Measurements from ENCODE around the gene SMIM13.
A peak's percentile ranks its signal among the peaks of the same experiment; 100 is the strongest.

The SMIM13 gene

DNA sequence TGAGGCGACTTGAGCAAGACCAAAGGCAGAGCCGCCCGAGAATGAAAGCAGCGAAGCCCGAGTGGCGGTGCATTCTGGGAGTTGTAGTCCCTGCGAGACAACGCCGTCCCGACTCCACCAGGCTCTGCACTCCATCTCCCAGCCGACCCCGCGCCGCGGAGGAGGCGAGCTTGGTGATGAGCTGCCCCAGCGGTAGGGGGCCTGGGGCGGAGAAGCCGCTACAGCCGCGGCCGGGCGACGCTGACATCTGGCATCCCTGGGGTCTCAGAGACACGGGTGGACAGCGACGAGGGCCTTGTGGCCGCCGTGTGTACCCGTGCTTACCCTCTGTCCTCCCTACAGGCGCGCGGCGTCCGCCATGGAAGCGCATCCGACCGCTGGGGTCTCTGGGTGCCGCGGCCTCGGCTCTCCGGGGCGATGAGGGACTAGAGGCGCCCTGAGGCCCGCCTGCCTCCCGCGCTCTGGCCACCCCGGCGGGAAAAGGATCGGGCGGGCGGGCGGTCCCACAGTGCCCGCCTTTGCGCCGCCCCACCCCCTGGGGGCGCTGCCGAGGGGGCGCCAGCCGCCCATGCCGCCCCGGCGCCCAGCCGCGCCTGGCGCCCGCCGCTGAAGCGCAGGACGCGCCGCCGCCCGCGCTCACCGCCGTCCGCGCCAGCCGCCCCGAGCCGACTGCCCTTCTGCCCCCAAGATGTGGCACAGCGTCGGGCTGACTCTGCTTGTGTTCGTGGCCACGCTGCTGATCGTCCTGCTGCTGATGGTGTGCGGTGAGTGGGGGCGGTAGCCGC is at the start of gene SMIM13:
Gene SMIM13 (plus strand): TSS at position 209 of the 785 bp plus-strand sequence. CDS start 480 bp downstream, at position 689.
- H3K9me3 ChIP-seq (ENCODE audit: insufficient read depth, low read length), result no peaks in the 10 kb centered on the region
- no peaks in the 10 kb centered on the region for H3K27me3 ChIP-seq (ENCODE audit: low read length)
- H3F3A ChIP-seq (ENCODE audit: insufficient read depth), result peaks cover 9% of the 10 kb centered on the region; the same call in 1 of the 2 replicates
- TF ChIP-seq, protein P1, sequence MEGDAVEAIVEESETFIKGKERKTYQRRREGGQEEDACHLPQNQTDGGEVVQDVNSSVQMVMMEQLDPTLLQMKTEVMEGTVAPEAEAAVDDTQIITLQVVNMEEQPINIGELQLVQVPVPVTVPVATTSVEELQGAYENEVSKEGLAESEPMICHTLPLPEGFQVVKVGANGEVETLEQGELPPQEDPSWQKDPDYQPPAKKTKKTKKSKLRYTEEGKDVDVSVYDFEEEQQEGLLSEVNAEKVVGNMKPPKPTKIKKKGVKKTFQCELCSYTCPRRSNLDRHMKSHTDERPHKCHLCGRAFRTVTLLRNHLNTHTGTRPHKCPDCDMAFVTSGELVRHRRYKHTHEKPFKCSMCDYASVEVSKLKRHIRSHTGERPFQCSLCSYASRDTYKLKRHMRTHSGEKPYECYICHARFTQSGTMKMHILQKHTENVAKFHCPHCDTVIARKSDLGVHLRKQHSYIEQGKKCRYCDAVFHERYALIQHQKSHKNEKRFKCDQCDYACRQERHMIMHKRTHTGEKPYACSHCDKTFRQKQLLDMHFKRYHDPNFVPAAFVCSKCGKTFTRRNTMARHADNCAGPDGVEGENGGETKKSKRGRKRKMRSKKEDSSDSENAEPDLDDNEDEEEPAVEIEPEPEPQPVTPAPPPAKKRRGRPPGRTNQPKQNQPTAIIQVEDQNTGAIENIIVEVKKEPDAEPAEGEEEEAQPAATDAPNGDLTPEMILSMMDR (IDR thresholded peaks at IDR 0.05; ENCODE audit: insufficient read depth, low read length, poor library complexity, severe bottlenecking), result peak; percentile 52
- TF ChIP-seq EZH2phosphoT487 (conservative IDR thresholded peaks at IDR 0.05; ENCODE audit: low read length), result no peak
- H3K27ac ChIP-seq (ENCODE audit: low read depth, low read length), result peak within 1 kb of the TSS; percentile 71
- peak within 1 kb of the TSS; percentile 74 for H3K4me2 ChIP-seq (ENCODE audit: low read depth, low read length, poor library complexity, severe bottlenecking)
- no peaks in the 10 kb centered on the region; the same call in 1 of the 2 replicates for H3K36me3 ChIP-seq (ENCODE audit: low read length)
- H4K20me1 ChIP-seq (ENCODE audit: low read depth, low read length), result no peaks in the 10 kb centered on the region
- peak within 1 kb of the TSS; percentile 89 for H3K4me3 ChIP-seq (ENCODE audit: insufficient read depth, low read length, poor library complexity, severe bottlenecking)
- no peaks in the 10 kb centered on the region for H3K9me2 ChIP-seq (replicated peaks; ENCODE audit: insufficient read depth, low read length)
- H3K9ac ChIP-seq (ENCODE audit: low read length), result peak within 1 kb of the TSS; percentile 88
- peak within 1 kb of the TSS; percentile 91 for H2AFZ ChIP-seq (ENCODE audit: low read depth, low read length, severe bottlenecking)
- H3K79me2 ChIP-seq (ENCODE audit: insufficient read depth, low read length), result peaks cover 46% of the 10 kb centered on the region

DNA sequence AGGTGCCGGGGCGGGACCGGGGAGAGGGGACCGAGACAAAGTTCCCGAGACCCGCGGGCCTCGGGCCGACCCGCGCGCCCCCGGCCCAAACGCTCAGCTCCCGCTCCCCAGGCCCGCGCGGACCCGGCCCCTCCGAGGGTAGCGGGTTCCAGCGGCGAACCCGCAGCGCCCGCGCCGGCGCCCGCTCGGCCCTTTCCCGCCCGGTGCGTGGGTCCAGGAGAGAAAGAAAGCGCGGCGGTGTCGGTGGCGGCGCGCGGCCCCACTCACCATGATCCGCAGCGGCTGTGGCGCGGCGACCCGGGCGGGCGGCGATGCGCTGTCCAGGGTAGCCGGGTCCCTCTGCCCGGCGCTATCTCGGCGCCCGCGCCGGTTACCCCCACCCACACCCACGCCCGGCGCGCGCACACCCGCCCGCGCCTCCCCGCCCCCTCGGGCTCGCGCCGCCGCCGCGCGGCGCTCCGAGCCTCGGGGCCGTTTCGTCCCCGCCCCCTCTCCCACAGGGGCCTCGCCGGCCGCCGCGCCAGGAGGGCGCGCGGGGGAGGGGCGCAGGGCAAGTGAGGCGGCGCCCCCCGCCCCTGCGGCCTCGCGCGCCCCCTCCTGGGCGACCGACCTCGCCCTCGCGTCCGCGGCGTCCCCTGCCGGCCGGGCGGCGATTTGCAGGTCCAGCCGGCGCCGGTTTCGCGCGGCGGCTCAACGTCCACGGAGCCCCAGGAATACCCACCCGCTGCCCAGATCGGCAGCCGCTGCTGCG is 49.5 kb upstream of the SMIM13 start, which contains the start of gene ELOVL2:
Gene ELOVL2 (minus strand): TSS at position 345 of the 751 bp plus-strand sequence. CDS start 75 bp downstream, at position 270.
- peak within 1 kb of the TSS; percentile 82 for H2AFZ ChIP-seq (ENCODE audit: low read depth, low read length, severe bottlenecking)
- H3K79me2 ChIP-seq (ENCODE audit: insufficient read depth, low read length), result no peaks in the 10 kb centered on the region
- peaks cover 9% of the 10 kb centered on the region; the same call in 1 of the 2 replicates for H4K20me1 ChIP-seq (ENCODE audit: low read depth, low read length)
- no peaks in the 10 kb centered on the region for H3K9me2 ChIP-seq (replicated peaks; ENCODE audit: insufficient read depth, low read length)
- H3K4me2 ChIP-seq (ENCODE audit: low read depth, low read length, poor library complexity, severe bottlenecking), result peak within 1 kb of the TSS; percentile 59
- peak within 1 kb of the TSS; percentile 87 for H3K4me3 ChIP-seq (ENCODE audit: insufficient read depth, low read length, poor library complexity, severe bottlenecking)
- H3K36me3 ChIP-seq (ENCODE audit: low read length), result no peaks in the 10 kb centered on the region
- TF ChIP-seq, protein P1 (IDR thresholded peaks at IDR 0.05; ENCODE audit: insufficient read depth, low read length, poor library complexity, severe bottlenecking), result peak; percentile 96
- no peak for TF ChIP-seq EZH2phosphoT487 (conservative IDR thresholded peaks at IDR 0.05; ENCODE audit: low read length)
- peak within 1 kb of the TSS; percentile 57 for H3K9ac ChIP-seq (ENCODE audit: low read length)
- no peaks in the 10 kb centered on the region for H3K9me3 ChIP-seq (ENCODE audit: insufficient read depth, low read length)
- H3K27me3 ChIP-seq (ENCODE audit: low read length), result no peaks in the 10 kb centered on the region
- no peak within 1 kb of the TSS for H3K27ac ChIP-seq (ENCODE audit: low read depth, low read length)
- 0 out of 2 replicates have a peak, but pooled peaks cover 11% of the 10 kb centered on the region for H3F3A ChIP-seq (ENCODE audit: insufficient read depth)

DNA sequence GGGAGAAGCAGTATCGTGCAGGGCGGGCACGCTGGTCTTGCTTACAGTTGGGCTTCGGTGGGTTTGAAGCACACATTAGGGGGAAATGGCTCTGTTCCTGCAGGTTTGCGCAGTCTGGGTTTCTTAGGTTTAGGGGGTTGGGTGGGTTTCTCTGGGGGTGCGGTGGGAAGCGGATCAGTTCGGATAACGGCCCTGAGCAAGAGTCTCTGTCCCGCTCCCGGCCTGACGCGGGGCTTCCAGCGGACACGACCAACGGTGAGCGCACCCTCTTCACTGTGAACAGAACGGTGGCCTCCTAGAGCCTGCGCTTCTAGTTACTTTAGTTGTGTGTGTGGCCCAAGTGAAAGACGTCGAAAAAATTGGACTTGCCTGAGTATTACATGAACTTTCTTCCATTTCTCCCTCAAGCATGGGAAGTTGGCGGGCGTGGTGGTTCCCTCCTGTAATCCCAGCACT is 48.9 kb upstream of the SMIM13 start:
- Histone ChIP-seq H3K36me3 (ENCODE audit: low read length) (no peaks in the 10 kb centered on the region), H3K79me2 (ENCODE audit: insufficient read depth, low read length) (no peaks in the 10 kb centered on the region), H2AFZ (ENCODE audit: low read depth, low read length, severe bottlenecking) (no peak overlapping the region), H4K20me1 (ENCODE audit: low read depth, low read length) (peaks cover 6% of the 10 kb centered on the region; the same call in 1 of the 2 replicates), H3K9me2 (replicated peaks; ENCODE audit: insufficient read depth, low read length) (no peaks in the 10 kb centered on the region), H3K4me2 (ENCODE audit: low read depth, low read length, poor library complexity, severe bottlenecking) (peak overlapping the region; percentile 41), H3K9me3 (ENCODE audit: insufficient read depth, low read length) (no peaks in the 10 kb centered on the region), H3K4me3 (ENCODE audit: insufficient read depth, low read length, poor library complexity, severe bottlenecking) (peak overlapping the region; percentile 87), H3K27ac (ENCODE audit: low read depth, low read length) (no peak overlapping the region), H3K9ac (ENCODE audit: low read length) (0 out of 2 replicates have a peak overlapping the region, but pooled peaks have one; percentile 7), H3F3A (ENCODE audit: insufficient read depth) (0 out of 2 replicates have a peak, but pooled peaks cover 9% of the 10 kb centered on the region), H3K27me3 (ENCODE audit: low read length) (no peaks in the 10 kb centered on the region)
- no peak for TF ChIP-seq EZH2phosphoT487 (conservative IDR thresholded peaks at IDR 0.05; ENCODE audit: low read length)
- TF ChIP-seq, protein P1 (IDR thresholded peaks at IDR 0.05; ENCODE audit: insufficient read depth, low read length, poor library complexity, severe bottlenecking), result no peak

Measured in SU-DHL-6 (cell line).